Neural progenitor cell (in vitro differentiated cells): ENCODE measurements around the gene IQCE. TPM values are rescaled to one million over a fixed set of nuclear protein-coding genes. Genes with fewer than 3 reads are reported as not detected.

Experiments used
- DNase-seq: peaks from one replicate; pipeline ENCODE4 v3.0.0-alpha.2; 2016; ENCODE audit warnings: low spot score
- H2AFZ ChIP-seq: fragments of 200-600 bp; sonication (generic); replicated peaks from 2 replicates; pipeline ENCODE4 v1.6.1; 2016; ENCODE audit warnings: antibody characterized with exemption
- H3F3A ChIP-seq: fragments of 200-600 bp; sonication (generic); 2 replicates; pipeline ENCODE4 v1.6.1; 2016; ENCODE audit warnings: antibody characterized with exemption, low read depth
- H3K27ac ChIP-seq: fragments of 200-600 bp; sonication (generic); 2 replicates; pipeline ENCODE4 v1.5.1; 2016; ENCODE audit warnings: mild to moderate bottlenecking
- H3K27me3 ChIP-seq: fragments of 200-600 bp; sonication (generic); 2 replicates; pipeline ENCODE4 v1.6.1; 2016; ENCODE audit warnings: mild to moderate bottlenecking, moderate library complexity
- H3K36me3 ChIP-seq: fragments of 200-600 bp; sonication (generic); 2 replicates; pipeline ENCODE4 v1.5.1; 2016
- H3K4me1 ChIP-seq: fragments of 200-600 bp; sonication (generic); 2 replicates; pipeline ENCODE4 v1.6.1; 2016; ENCODE audit warnings: mixed run types
- H3K4me2 ChIP-seq: fragments of 200-600 bp; sonication (generic); 2 replicates; pipeline ENCODE4 v1.6.1; 2016
- H3K4me3 ChIP-seq: fragments of 200-600 bp; sonication (generic); 2 replicates; pipeline ENCODE4 v1.5.1; 2016
- H3K79me2 ChIP-seq: fragments of 200-600 bp; sonication (generic); 2 replicates; pipeline ENCODE4 v1.6.1; 2016; ENCODE audit warnings: low read depth
- H3K9ac ChIP-seq: fragments of 200-600 bp; sonication (generic); 2 replicates; pipeline ENCODE4 v1.6.1; 2016
- H3K9me3 ChIP-seq: fragments of 200-600 bp; sonication (generic); 2 replicates; pipeline ENCODE4 v1.5.1; 2016; ENCODE audit warnings: low read depth
- H4K20me1 ChIP-seq: fragments of 200-600 bp; sonication (generic); 2 replicates; pipeline ENCODE4 v1.6.1; 2016; ENCODE audit warnings: low read depth
- H3K27ac Mint-ChIP-seq: 3 replicates; pipeline ENCODE4 v1.8.0; 2021; ENCODE audit warnings: mixed read lengths
- H3K27me3 Mint-ChIP-seq: 2 replicates; pipeline ENCODE4 v1.8.0; 2022; ENCODE audit warnings: low read depth, mild to moderate bottlenecking, inconsistent platforms, moderate library complexity, mixed read lengths; ENCODE audit not compliant: insufficient read depth
- H3K36me3 Mint-ChIP-seq: 3 replicates; pipeline ENCODE4 v1.8.0; 2021; ENCODE audit warnings: mixed read lengths
- H3K4me1 Mint-ChIP-seq: 3 replicates; pipeline ENCODE4 v1.8.0; 2021; ENCODE audit warnings: mixed read lengths
- H3K4me3 Mint-ChIP-seq: 3 replicates; pipeline ENCODE4 v1.8.0; 2021; ENCODE audit warnings: mild to moderate bottlenecking, moderate library complexity, mixed read lengths
- H3K9me3 Mint-ChIP-seq: 3 replicates; pipeline ENCODE4 v1.8.0; 2020; ENCODE audit warnings: mixed read lengths
- CTCF ChIP-seq: fragments of 200-600 bp; sonication (generic); IDR thresholded peaks from 2 replicates; pipeline ENCODE4 v1.5.1; 2017; ENCODE audit warnings: antibody characterized with exemption, mild to moderate bottlenecking
- EZH2 ChIP-seq: fragments of 200-600 bp; sonication (generic); IDR thresholded peaks from 2 replicates; pipeline ENCODE4 v1.6.1; 2017; ENCODE audit warnings: antibody characterized with exemption, mild to moderate bottlenecking, moderate library complexity
- EZH2phosphoT487 ChIP-seq: fragments of 200-600 bp; sonication (generic); IDR thresholded peaks from 2 replicates; pipeline ENCODE4 v1.6.1; 2017; ENCODE audit warnings: antibody characterized with exemption
- total RNA-seq: library from RNA; depleted of rRNA; stranded (reverse); fragments of >200 nt; gene quantifications from 2 replicates; pipeline ENCODE4 v1.2.3, GENCODE V29; 2015; ENCODE audit warnings: low replicate concordance

Gene IQCE
- total RNA-seq, 1 donor from 2014 or later, result 4.6 TPM

DNA sequence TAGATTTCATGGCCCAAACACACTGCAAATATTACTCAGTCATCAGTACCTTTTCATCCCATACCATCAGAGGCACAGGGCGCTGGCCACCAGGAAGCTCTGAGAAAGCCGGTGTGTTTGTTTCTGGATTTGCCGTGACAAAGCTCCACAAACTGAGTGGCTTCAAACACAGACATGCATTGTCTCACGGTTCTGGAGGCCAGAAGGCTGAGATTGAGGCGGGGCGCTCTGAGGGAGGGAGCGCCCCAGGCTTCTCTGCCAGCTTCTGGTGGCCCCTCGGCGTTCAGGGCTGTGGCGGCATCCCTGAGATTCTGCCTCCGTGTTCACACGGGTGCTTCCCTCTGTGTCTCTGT lies 69.3 kb downstream of the IQCE start:
- no peaks in the 10 kb centered on the region for H3K27me3 ChIP-seq
- H3K9me3 Mint-ChIP-seq, result no peaks in the 10 kb centered on the region
- peak overlapping the region; percentile 7 for H3K4me3 Mint-ChIP-seq
- H3K79me2 ChIP-seq, result peaks cover 12% of the 10 kb centered on the region
- H3K9ac ChIP-seq, result no peak overlapping the region
- H3K27ac Mint-ChIP-seq, result peak overlapping the region; percentile 76
- TF ChIP-seq EZH2 (no peak), EZH2phosphoT487 (no peak), CTCF (no peak)
- H3F3A ChIP-seq, result peaks cover 13% of the 10 kb centered on the region
- no peaks in the 10 kb centered on the region for H3K9me3 ChIP-seq
- H3K36me3 Mint-ChIP-seq, result no peaks in the 10 kb centered on the region
- no peak overlapping the region for H2AFZ ChIP-seq
- H3K4me1 Mint-ChIP-seq, result peaks cover 22% of the 10 kb centered on the region
- H3K27me3 Mint-ChIP-seq, result peaks cover 4% of the 10 kb centered on the region
- no peaks in the 10 kb centered on the region for H3K36me3 ChIP-seq
- DNase-seq, result no peak
- no peak overlapping the region for H3K27ac ChIP-seq
- peaks cover 1% of the 10 kb centered on the region for H3K4me1 ChIP-seq
- H3K4me3 ChIP-seq, result no peak overlapping the region
- no peak overlapping the region for H3K4me2 ChIP-seq
- peaks cover 11% of the 10 kb centered on the region for H4K20me1 ChIP-seq

- H3F3A ChIP-seq, result peaks cover 19% of the 10 kb centered on the region
- H3K9ac ChIP-seq, result no peak overlapping the region
- no peaks in the 10 kb centered on the region for H3K9me3 ChIP-seq
- Mint-ChIP-seq H3K27me3 (peaks cover 4% of the 10 kb centered on the region), H3K36me3 (no peaks in the 10 kb centered on the region), H3K27ac (no peak overlapping the region), H3K4me3 (no peak overlapping the region), H3K4me1 (peaks cover 26% of the 10 kb centered on the region), H3K9me3 (no peaks in the 10 kb centered on the region)
- no peak overlapping the region for H3K4me2 ChIP-seq
- no peak overlapping the region for H3K4me3 ChIP-seq
- no peak overlapping the region for H2AFZ ChIP-seq
- H4K20me1 ChIP-seq, result peaks cover 19% of the 10 kb centered on the region
- TF ChIP-seq CTCF (no peak), EZH2 (no peak), EZH2phosphoT487 (no peak)
- no peak overlapping the region for H3K27ac ChIP-seq
- H3K36me3 ChIP-seq, result no peaks in the 10 kb centered on the region
- peaks cover 20% of the 10 kb centered on the region for H3K79me2 ChIP-seq
- DNase-seq, result no peak
- H3K4me1 ChIP-seq, result peaks cover 6% of the 10 kb centered on the region
- H3K27me3 ChIP-seq, result no peaks in the 10 kb centered on the region
Observed at GRCh38 chr7:2628891-2629290, 70.1 kb downstream of the IQCE start.

- no peak overlapping the region for H3K4me2 ChIP-seq
- H3K27me3 ChIP-seq, result no peaks in the 10 kb centered on the region
- peaks cover 26% of the 10 kb centered on the region for H3K4me1 Mint-ChIP-seq
- no peak overlapping the region for H2AFZ ChIP-seq
- H3F3A ChIP-seq, result peaks cover 20% of the 10 kb centered on the region
- no peak for TF ChIP-seq EZH2phosphoT487
- TF ChIP-seq EZH2, result no peak
- TF ChIP-seq CTCF, result no peak
- no peak overlapping the region for H3K4me3 Mint-ChIP-seq
- no peaks in the 10 kb centered on the region for H3K36me3 ChIP-seq
- no peak overlapping the region for H3K4me3 ChIP-seq
- H3K27me3 Mint-ChIP-seq, result peaks cover 4% of the 10 kb centered on the region
- peaks cover 9% of the 10 kb centered on the region for H3K4me1 ChIP-seq
- no peaks in the 10 kb centered on the region for H3K9me3 Mint-ChIP-seq
- DNase-seq, result no peak
- no peak overlapping the region for H3K9ac ChIP-seq
- H3K27ac Mint-ChIP-seq, result peak overlapping the region; percentile 86
- peaks cover 30% of the 10 kb centered on the region for H4K20me1 ChIP-seq
- no peak overlapping the region for H3K27ac ChIP-seq
- no peaks in the 10 kb centered on the region for H3K36me3 Mint-ChIP-seq
- H3K9me3 ChIP-seq, result no peaks in the 10 kb centered on the region
- H3K79me2 ChIP-seq, result peaks cover 31% of the 10 kb centered on the region
Observed at GRCh38 chr7:2629746-2630681, 71.2 kb downstream of the IQCE start.
